Measurements from ENCODE around the gene RAB34. TPM values are rescaled to one million over a fixed set of nuclear protein-coding genes. Genes with fewer than 3 reads are reported as not detected.

Gene RAB34
- total RNA-seq, 1 experiment from 2014 or later, result 189 TPM

- no peak overlapping the region for H3K14ac ChIP-seq (ENCODE audit: insufficient read depth, low read length)
- peaks cover 46 to 68% (median 54%) of the 10 kb centered on the region in 3 experiments for H3K36me3 Mint-ChIP-seq (ENCODE audit: insufficient read depth in 1 of 3, low read depth in 3 of 3)
These were observed 37.8 kb upstream of the RAB34 start for GRCh38 chr17:28755486-28755885.

More at GRCh38 chr17:28755486-28755885, 37.8 kb upstream of the RAB34 start:
- Mint-ChIP-seq H3K9me3 (no peaks in the 10 kb centered on the region), H3K4me3 (no peak overlapping the region), H3K27ac (no peak overlapping the region), H3K27me3 (ENCODE audit: low read depth) (peaks cover 1% of the 10 kb centered on the region; the same call in 1 of the 2 replicates), H3K4me1 (peaks cover 18 to 23% of the 10 kb centered on the region in 2 experiments)
- Histone ChIP-seq H3K79me2 (ENCODE audit: insufficient read depth, low read length) (no peaks in the 10 kb centered on the region), H2AFZ (ENCODE audit: low read length) (no peak overlapping the region), H3K4ac (ENCODE audit: low read depth, low read length) (no peak overlapping the region), H3K4me1 (ENCODE audit: insufficient read depth, low read length) (peaks cover 10% of the 10 kb centered on the region; the same call in 1 of the 2 replicates), H3K27me3 (ENCODE audit: insufficient read depth, low read length) (no peaks in the 10 kb centered on the region), H2BK12ac (ENCODE audit: insufficient read length, low read depth, low read length) (no peak overlapping the region), H4K20me1 (ENCODE audit: control insufficient read depth, insufficient read depth, insufficient read length) (no peaks in the 10 kb centered on the region), H2BK5ac (ENCODE audit: insufficient read length, low read length) (no peak overlapping the region), H3K23me2 (ENCODE audit: insufficient read length, low read depth, low read length, poor library complexity, severe bottlenecking) (no peaks in the 10 kb centered on the region), H4K8ac (replicated peaks; ENCODE audit: insufficient read length, low read depth, low read length) (no peak overlapping the region), H2BK15ac (ENCODE audit: low read depth, low read length) (no peak overlapping the region), H3K27ac (ENCODE audit: insufficient read length, low read depth, low read length) (no peak overlapping the region), H3K79me1 (ENCODE audit: insufficient read depth, low read depth, low read length, poor library complexity, severe bottlenecking) (no peaks in the 10 kb centered on the region), H3K56ac (ENCODE audit: insufficient read length, low read depth, low read length) (no peak overlapping the region), H2AK5ac (ENCODE audit: insufficient read length, low read length) (no peak overlapping the region), H3K23ac (ENCODE audit: insufficient read length, low read depth, low read length) (no peak overlapping the region), H3T11ph (ENCODE audit: low read length) (no peak overlapping the region), H4K5ac (ENCODE audit: insufficient read length, low read depth, low read length) (no peak overlapping the region), H4K91ac (ENCODE audit: insufficient read length, low read depth, low read length) (no peak overlapping the region), H2BK120ac (ENCODE audit: low read depth, low read length, poor library complexity, severe bottlenecking) (no peak overlapping the region), H3K9me3 (ENCODE audit: control insufficient read depth, low read depth, low read length) (no peaks in the 10 kb centered on the region), H3K4me2 (ENCODE audit: insufficient read depth, insufficient read length, low read length) (no peak overlapping the region), H3K9ac (ENCODE audit: extremely low read depth, insufficient read length, low read length) (no peak overlapping the region), H3K18ac (ENCODE audit: insufficient read length, low read depth, low read length) (no peak overlapping the region), H2BK20ac (ENCODE audit: low read depth, low read length, poor library complexity, severe bottlenecking) (no peak overlapping the region)
- WGBS (ENCODE audit: extremely low coverage, insufficient read length, low lambda C conversion rate), result no CpG with 5 or more reads among the region's 7 CpGs
- no peak for DNase-seq
- no peak for TF ChIP-seq CTCF (conservative IDR thresholded peaks at IDR 0.05)

Data from H9 (cell line).